ENCODE results near the gene HEBP1.

DNA sequence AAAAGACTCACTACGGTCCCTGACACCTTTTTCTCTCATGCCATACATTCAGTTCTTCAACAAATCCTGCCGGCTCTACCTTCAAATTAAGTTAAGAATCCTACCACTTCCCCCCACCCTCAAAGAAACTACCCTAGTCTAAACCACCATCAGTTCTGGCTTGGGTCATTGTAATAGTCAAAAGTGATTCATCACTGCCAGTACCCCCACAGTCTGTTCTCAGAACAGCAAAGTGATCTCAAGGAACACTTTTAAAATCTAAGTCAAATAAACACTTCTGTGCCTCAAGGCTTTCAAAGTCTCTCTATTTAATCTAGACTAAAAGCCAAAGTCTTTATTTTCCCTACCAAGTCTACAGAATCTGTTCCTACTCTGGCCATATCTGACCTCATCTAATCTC lies 32.1 kb upstream of the HEBP1 start:
- TF ChIP-seq, protein P1, sequence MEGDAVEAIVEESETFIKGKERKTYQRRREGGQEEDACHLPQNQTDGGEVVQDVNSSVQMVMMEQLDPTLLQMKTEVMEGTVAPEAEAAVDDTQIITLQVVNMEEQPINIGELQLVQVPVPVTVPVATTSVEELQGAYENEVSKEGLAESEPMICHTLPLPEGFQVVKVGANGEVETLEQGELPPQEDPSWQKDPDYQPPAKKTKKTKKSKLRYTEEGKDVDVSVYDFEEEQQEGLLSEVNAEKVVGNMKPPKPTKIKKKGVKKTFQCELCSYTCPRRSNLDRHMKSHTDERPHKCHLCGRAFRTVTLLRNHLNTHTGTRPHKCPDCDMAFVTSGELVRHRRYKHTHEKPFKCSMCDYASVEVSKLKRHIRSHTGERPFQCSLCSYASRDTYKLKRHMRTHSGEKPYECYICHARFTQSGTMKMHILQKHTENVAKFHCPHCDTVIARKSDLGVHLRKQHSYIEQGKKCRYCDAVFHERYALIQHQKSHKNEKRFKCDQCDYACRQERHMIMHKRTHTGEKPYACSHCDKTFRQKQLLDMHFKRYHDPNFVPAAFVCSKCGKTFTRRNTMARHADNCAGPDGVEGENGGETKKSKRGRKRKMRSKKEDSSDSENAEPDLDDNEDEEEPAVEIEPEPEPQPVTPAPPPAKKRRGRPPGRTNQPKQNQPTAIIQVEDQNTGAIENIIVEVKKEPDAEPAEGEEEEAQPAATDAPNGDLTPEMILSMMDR (IDR thresholded peaks at IDR 0.05) = no peak
- no peak for TF ChIP-seq POLR2A (IDR thresholded peaks at IDR 0.05)

Measured in vagina (tissue), 2 donors.